Liver (tissue), 9 donors: ENCODE data around the gene WDR36. TPM values are rescaled to one million over a fixed set of nuclear protein-coding genes. Genes with fewer than 3 reads are reported as not detected.

Source experiments
- DNase-seq: peaks from one replicate; pipeline ENCODE4 v3.0.0-alpha.2; 2017; ENCODE audit warnings: low spot score
- H3K27ac ChIP-seq, 2 donors: one replicate each; pipeline ENCODE4 v1.7.0; 2013; ENCODE audit warnings: inconsistent platforms in 2 of 2, low read length in 2 of 2, control low read depth in 1 of 2, low read depth in 1 of 2, mild to moderate bottlenecking in 1 of 2
- H3K27me3 ChIP-seq, 4 donors: one replicate each; pipeline versions ENCODE4 v1.6.1 to v1.7.0; 2013; ENCODE audit warnings: low read length in 3 of 4, inconsistent platforms in 1 of 4, mild to moderate bottlenecking in 1 of 4, moderate library complexity in 1 of 4; ENCODE audit not compliant: control insufficient read depth in 4 of 4, insufficient read depth in 4 of 4
- H3K36me3 ChIP-seq, 4 donors: one replicate each; pipeline versions ENCODE4 v1.6.1 to v1.7.0; 2013; ENCODE audit warnings: low read length in 3 of 4, mild to moderate bottlenecking in 3 of 4, low read depth in 1 of 4, moderate library complexity in 1 of 4; ENCODE audit not compliant: control insufficient read depth in 4 of 4, insufficient read depth in 3 of 4
- H3K4me1 ChIP-seq, 4 donors: one replicate each; pipeline versions ENCODE4 v1.6.1 to v1.7.0; 2013; ENCODE audit warnings: low read length in 3 of 4, mild to moderate bottlenecking in 3 of 4, moderate library complexity in 1 of 4; ENCODE audit not compliant: control insufficient read depth in 4 of 4, insufficient read depth in 4 of 4
- H3K4me3 ChIP-seq, 3 donors: one replicate each; pipeline versions ENCODE4 v1.6.1 to v1.7.0; 2013; ENCODE audit warnings: low read length in 3 of 3, control low read depth in 1 of 3, low read depth in 1 of 3, mild to moderate bottlenecking in 1 of 3
- H3K9ac ChIP-seq, 2 donors: one replicate each; pipeline ENCODE4 v1.7.0; 2013; ENCODE audit warnings: low read length in 2 of 2, mild to moderate bottlenecking in 2 of 2, moderate library complexity in 2 of 2, control low read depth in 1 of 2, low read depth in 1 of 2
- H3K9me3 ChIP-seq, 4 donors: one replicate each; pipeline versions ENCODE4 v1.6.1 to v1.7.0; 2013; ENCODE audit warnings: low read length in 3 of 4; ENCODE audit not compliant: control insufficient read depth in 4 of 4
- ATF3 ChIP-seq: IDR thresholded peaks from 2 replicates; pipeline ENCODE4 v1.6.1; 2016; ENCODE audit warnings: antibody characterized with exemption
- CTCF ChIP-seq: fragments of 150-350 bp; IDR thresholded peaks from 2 replicates; pipeline ENCODE4 v1.5.1; 2017; ENCODE audit warnings: improper control_type of control experiment, low read depth, low read length; ENCODE audit not compliant: missing input control
- EGR1 ChIP-seq, 2 donors: IDR thresholded peaks; 2 replicates each; pipeline ENCODE4 v1.6.1; 2016 to 2018; ENCODE audit warnings: antibody characterized with exemption in 2 of 2, low read depth in 2 of 2
- FOXA1 ChIP-seq: IDR thresholded peaks from 2 replicates; pipeline ENCODE4 v1.6.1; 2016; ENCODE audit warnings: antibody characterized with exemption
- FOXA2 ChIP-seq: IDR thresholded peaks from 2 replicates; pipeline ENCODE4 v1.6.1; 2016; ENCODE audit warnings: antibody characterized with exemption
- GABPA ChIP-seq, 2 donors: IDR thresholded peaks in 1 of 2; conservative IDR thresholded peaks in 1 of 2; 2 replicates each; pipeline ENCODE4 v1.6.1; 2016; ENCODE audit warnings: antibody characterized with exemption in 2 of 2, mild to moderate bottlenecking in 1 of 2, moderate library complexity in 1 of 2
- HNF4A ChIP-seq, 2 donors: conservative IDR thresholded peaks; 2 replicates each; pipeline ENCODE4 v1.6.1; 2016; ENCODE audit warnings: antibody characterized with exemption in 2 of 2, mild to moderate bottlenecking in 2 of 2
- HNF4G ChIP-seq: IDR thresholded peaks from 2 replicates; pipeline ENCODE4 v1.6.1; 2016; ENCODE audit warnings: antibody characterized with exemption
- JUND ChIP-seq, 2 donors: IDR thresholded peaks; 2 replicates each; pipeline ENCODE4 v1.6.1; 2016; ENCODE audit warnings: antibody characterized with exemption in 2 of 2
- MAX ChIP-seq: IDR thresholded peaks from 2 replicates; pipeline ENCODE4 v1.6.1; 2016; ENCODE audit warnings: antibody characterized with exemption
- NR2F2 ChIP-seq: IDR thresholded peaks from 2 replicates; pipeline ENCODE4 v1.6.1; 2016; ENCODE audit warnings: antibody characterized with exemption
- RAD21 ChIP-seq, 2 donors: IDR thresholded peaks; 2 replicates each; pipeline ENCODE4 v1.6.1; 2016; ENCODE audit warnings: antibody characterized with exemption in 2 of 2, mild to moderate bottlenecking in 2 of 2
- REST ChIP-seq: IDR thresholded peaks from 2 replicates; pipeline ENCODE4 v1.6.1; 2016; ENCODE audit warnings: antibody characterized with exemption, mild to moderate bottlenecking
- RXRA ChIP-seq, 2 donors: IDR thresholded peaks; 2 replicates each; pipeline ENCODE4 v1.6.1; 2017 to 2018; ENCODE audit warnings: antibody characterized with exemption in 2 of 2, mild to moderate bottlenecking in 1 of 2
- SP1 ChIP-seq: IDR thresholded peaks from 2 replicates; pipeline ENCODE4 v1.6.1; 2018; ENCODE audit warnings: antibody characterized with exemption, mild to moderate bottlenecking
- TAF1 ChIP-seq: conservative IDR thresholded peaks from 2 replicates; pipeline ENCODE4 v1.6.1; 2016; ENCODE audit warnings: antibody characterized with exemption, mild to moderate bottlenecking
- YY1 ChIP-seq: IDR thresholded peaks from 2 replicates; pipeline ENCODE4 v1.6.1; 2016; ENCODE audit warnings: antibody characterized with exemption, mild to moderate bottlenecking
- ZBTB33 ChIP-seq: IDR thresholded peaks from 2 replicates; pipeline ENCODE4 v1.6.1; 2016; ENCODE audit warnings: antibody characterized with exemption
- WGBS: extraction: QIAGEN DNeasy Blood & Tissue Kit; methylation state at CpG from one replicate; pipeline ENCODE4 v1.1.7; 2013; 5-methylcytosine and 5-hydroxymethylcytosine counted together
- polyA plus RNA-seq, 2 donors: library from polyadenylated mRNA; stranded (reverse) in 1 of 2; unstranded in 1 of 2; fragments of 200-250 nt in 1 of 2; fragments of >200 nt in 1 of 2; fragmentation: Nextera tagmentation in 1 of 2; extraction: Ambion mirVana in 1 of 2; gene quantifications; one replicate each; pipeline versions ENCODE4 v1.2.1 to v1.2.3, GENCODE V29; 2013 to 2015
- total RNA-seq, 2 donors: library from RNA; depleted of rRNA; stranded (reverse); fragments of >200 nt; gene quantifications; one replicate each; pipeline ENCODE4 v1.2.3, GENCODE V29; 2014
- donor health status: healthy.
- donor health status: healthy.
- donor health status: healthy.
- donor health status: healthy.
- donor health status: healthy.

The WDR36 gene
- total and polyA plus RNA-seq, 4 donors = 5.2 to 25.7 (median 12.1) TPM

GRCh38 chr5:111126896-111127295, 34.7 kb downstream of the WDR36 start:
- H3K4me3 ChIP-seq = no peak overlapping the region
- H3K36me3 ChIP-seq = peaks cover 4 to 40% (median 32%) of the 10 kb centered on the region in 4 donors
- no peak overlapping the region for H3K9ac ChIP-seq
- TF ChIP-seq EGR1 (IDR thresholded peaks at IDR 0.05; ENCODE audit: low read depth in 2 of 2) (no peak), YY1 (no peak), ZBTB33 (no peak), ATF3 (no peak), FOXA1 (no peak), GABPA (IDR thresholded peaks at IDR 0.05 in 1 of 2, conservative IDR thresholded peaks at IDR 0.05 in 1 of 2) (no peak), MAX (no peak), JUND (IDR thresholded peaks at IDR 0.05) (no peak), SP1 (no peak), NR2F2 (no peak), RXRA (IDR thresholded peaks at IDR 0.05) (no peak), FOXA2 (no peak), HNF4A (conservative IDR thresholded peaks at IDR 0.05) (no peak)
- H3K27me3 ChIP-seq = no peaks in the 10 kb centered on the region
- no peaks in the 10 kb centered on the region for H3K4me1 ChIP-seq
- no peaks in the 10 kb centered on the region for H3K9me3 ChIP-seq
- no peak overlapping the region for H3K27ac ChIP-seq
- DNase-seq = no peak
- WGBS = 96% methylated on average over 3 of the region's 3 CpGs

GRCh38 chr5:111127453-111128195, 35.5 kb downstream of the WDR36 start:
- Histone ChIP-seq H3K36me3 (peaks cover 4 to 33% (median 24%) of the 10 kb centered on the region in 4 donors), H3K9ac (no peak overlapping the region), H3K4me3 (no peak overlapping the region), H3K4me1 (no peaks in the 10 kb centered on the region), H3K27ac (no peak overlapping the region), H3K27me3 (no peaks in the 10 kb centered on the region), H3K9me3 (no peaks in the 10 kb centered on the region)
- no peak for TF ChIP-seq REST
- TF ChIP-seq EGR1 (IDR thresholded peaks at IDR 0.05; ENCODE audit: low read depth in 2 of 2) = no peak
- TF ChIP-seq GABPA (IDR thresholded peaks at IDR 0.05 in 1 of 2, conservative IDR thresholded peaks at IDR 0.05 in 1 of 2) = no peak
- TF ChIP-seq ZBTB33 = no peak
- no peak for TF ChIP-seq TAF1
- TF ChIP-seq YY1 = no peak
- TF ChIP-seq ATF3 = no peak
- TF ChIP-seq FOXA1 = no peak
- no peak for TF ChIP-seq RAD21 (IDR thresholded peaks at IDR 0.05)
- no peak for TF ChIP-seq NR2F2
- no peak for TF ChIP-seq HNF4G
- no peak for TF ChIP-seq RXRA (IDR thresholded peaks at IDR 0.05)
- TF ChIP-seq CTCF = no peak
- TF ChIP-seq FOXA2 = no peak
- TF ChIP-seq JUND (IDR thresholded peaks at IDR 0.05) = no peak
- no peak for TF ChIP-seq MAX
- TF ChIP-seq HNF4A (conservative IDR thresholded peaks at IDR 0.05) = no peak
- TF ChIP-seq SP1 = no peak
- no peak for DNase-seq
- 94% methylated on average over 3 of the region's 3 CpGs for WGBS
